ENCODE measurements around the gene RMDN2.

- TF ChIP-seq, protein P1, sequence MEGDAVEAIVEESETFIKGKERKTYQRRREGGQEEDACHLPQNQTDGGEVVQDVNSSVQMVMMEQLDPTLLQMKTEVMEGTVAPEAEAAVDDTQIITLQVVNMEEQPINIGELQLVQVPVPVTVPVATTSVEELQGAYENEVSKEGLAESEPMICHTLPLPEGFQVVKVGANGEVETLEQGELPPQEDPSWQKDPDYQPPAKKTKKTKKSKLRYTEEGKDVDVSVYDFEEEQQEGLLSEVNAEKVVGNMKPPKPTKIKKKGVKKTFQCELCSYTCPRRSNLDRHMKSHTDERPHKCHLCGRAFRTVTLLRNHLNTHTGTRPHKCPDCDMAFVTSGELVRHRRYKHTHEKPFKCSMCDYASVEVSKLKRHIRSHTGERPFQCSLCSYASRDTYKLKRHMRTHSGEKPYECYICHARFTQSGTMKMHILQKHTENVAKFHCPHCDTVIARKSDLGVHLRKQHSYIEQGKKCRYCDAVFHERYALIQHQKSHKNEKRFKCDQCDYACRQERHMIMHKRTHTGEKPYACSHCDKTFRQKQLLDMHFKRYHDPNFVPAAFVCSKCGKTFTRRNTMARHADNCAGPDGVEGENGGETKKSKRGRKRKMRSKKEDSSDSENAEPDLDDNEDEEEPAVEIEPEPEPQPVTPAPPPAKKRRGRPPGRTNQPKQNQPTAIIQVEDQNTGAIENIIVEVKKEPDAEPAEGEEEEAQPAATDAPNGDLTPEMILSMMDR (IDR thresholded peaks at IDR 0.05), result no peak
- TF ChIP-seq POLR2A (IDR thresholded peaks at IDR 0.05), result no peak
These were observed 67.5 kb downstream of the RMDN2 start for GRCh38 chr2:37992601-37993000.

All from uterus (tissue), 2 donors.